ENCODE measurements around the gene ENKD1.

Gene ENKD1

GRCh38 chr16:67650023-67650422 lies 16.5 kb downstream of the ENKD1 start:
- DNase-seq (ENCODE audit: low read depth): no peak

DNA sequence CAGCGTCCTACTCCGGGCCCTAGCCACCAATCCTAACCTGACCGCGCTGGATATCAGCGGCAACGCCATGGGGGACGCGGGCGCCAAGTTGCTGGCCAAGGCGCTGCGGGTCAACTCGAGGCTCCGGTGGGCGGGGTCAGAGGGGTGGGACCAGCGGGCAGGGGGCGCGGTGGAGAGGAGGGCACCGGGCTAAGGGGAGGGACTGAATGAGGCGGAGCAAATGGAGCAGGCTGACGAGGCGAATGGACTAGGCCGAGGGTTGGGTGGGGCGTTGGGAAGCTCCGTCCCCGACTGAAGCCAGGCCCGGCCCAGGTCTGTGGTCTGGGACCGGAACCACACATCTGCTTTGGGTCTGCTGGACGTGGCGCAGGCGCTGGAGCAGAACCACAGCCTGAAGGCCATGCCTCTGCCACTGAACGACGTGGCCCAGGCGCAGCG lies 17.0 kb downstream of the ENKD1 start:
- DNase-seq (ENCODE audit: low read depth): no peak

DNA sequence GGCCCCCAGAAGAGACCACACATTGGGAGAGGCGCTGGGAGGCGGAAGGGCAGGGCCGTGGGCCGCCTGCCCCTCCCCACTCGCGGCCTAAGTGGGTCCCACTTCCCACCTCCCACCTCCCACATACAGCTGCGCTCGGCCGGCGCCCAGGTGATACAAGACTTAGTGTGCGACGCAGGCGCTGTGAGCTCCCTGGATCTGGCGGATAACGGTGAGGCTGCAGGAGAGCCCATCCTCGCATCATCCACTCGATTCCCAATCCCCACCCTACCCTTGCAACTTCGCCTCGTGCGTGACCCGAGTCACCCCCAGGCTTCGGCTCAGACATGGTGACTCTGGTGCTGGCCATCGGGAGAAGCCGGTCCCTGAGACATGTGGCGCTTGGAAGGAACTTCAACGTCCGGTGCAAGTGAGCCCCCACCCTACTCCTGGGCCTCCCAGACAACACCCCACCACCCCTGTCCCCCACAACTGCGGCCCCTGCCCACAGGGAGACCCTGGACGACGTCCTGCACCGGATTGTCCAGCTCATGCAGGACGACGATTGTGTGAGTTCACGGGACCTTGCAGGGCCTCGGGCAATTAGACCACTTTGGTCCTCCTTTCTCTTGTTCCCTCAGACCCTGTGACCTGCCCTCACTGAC lies 17.7 kb downstream of the ENKD1 start:
- no peak for DNase-seq (ENCODE audit: low read depth)

GRCh38 chr16:67648088-67648763 lies 18.3 kb downstream of the ENKD1 start:
- DNase-seq (ENCODE audit: low read depth): no peak

GRCh38 chr16:67647681-67648080 lies 18.9 kb downstream of the ENKD1 start:
- no peak for DNase-seq (ENCODE audit: low read depth)

GRCh38 chr16:67647111-67647651 lies 19.4 kb downstream of the ENKD1 start:
- DNase-seq (ENCODE audit: low read depth): no peak

DNA sequence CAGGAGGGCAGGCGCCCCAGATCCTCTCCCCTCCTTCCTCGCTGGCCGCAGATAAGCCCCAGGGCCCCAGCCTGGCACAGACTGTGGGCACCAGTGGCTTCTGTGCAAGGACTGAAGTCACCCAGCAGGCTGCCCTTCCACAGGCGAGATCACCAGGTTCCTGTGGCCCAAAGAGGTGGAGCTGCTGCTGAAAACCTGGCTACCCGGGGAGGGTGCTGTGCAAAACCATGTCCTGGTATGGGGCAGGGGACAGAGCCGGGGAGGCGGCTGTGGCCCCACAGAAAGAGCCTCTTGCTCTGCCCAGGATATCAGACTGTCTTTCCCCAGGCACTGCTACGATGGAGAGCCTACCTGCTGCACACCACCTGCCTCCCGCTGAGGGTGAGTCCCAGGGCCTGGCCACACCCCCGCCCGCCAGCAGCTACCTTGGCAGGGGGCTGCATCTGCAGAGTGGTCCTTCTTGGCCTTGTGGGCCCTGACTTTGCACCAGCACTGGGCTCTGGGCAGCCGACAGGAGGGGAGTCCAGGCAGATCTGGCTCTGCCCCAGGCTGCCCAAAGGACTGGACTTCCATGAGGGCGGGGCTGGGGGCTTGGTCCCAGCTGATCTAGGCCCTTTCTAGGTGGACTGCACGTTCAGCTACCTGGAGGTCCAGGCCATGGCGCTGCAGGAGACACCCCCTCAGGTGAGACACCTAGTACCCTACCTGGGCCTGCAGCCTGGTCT lies 21.0 kb downstream of the ENKD1 start:
- DNase-seq (ENCODE audit: low read depth): no peak

DNA sequence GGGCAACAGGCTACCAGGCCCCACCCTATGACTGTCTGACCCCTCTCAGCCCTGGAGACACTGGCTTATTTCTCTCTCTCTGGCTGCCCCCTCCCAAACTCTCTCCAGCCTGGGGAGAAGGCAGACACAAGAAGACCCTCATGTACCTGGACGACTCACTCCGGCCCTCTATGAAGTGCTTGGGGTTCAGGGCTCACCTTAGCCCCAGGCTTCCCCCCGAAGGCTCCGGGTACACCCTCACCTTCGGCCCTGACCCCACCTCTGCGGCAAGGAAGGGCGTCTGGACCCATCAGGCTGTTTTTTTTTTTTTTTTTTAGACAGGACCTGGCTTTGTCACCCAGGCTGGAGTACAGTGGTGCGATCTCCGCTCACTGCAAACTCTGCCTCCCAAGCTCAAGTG lies 22.5 kb downstream of the ENKD1 start:
- no peak for DNase-seq (ENCODE audit: low read depth)

DNA sequence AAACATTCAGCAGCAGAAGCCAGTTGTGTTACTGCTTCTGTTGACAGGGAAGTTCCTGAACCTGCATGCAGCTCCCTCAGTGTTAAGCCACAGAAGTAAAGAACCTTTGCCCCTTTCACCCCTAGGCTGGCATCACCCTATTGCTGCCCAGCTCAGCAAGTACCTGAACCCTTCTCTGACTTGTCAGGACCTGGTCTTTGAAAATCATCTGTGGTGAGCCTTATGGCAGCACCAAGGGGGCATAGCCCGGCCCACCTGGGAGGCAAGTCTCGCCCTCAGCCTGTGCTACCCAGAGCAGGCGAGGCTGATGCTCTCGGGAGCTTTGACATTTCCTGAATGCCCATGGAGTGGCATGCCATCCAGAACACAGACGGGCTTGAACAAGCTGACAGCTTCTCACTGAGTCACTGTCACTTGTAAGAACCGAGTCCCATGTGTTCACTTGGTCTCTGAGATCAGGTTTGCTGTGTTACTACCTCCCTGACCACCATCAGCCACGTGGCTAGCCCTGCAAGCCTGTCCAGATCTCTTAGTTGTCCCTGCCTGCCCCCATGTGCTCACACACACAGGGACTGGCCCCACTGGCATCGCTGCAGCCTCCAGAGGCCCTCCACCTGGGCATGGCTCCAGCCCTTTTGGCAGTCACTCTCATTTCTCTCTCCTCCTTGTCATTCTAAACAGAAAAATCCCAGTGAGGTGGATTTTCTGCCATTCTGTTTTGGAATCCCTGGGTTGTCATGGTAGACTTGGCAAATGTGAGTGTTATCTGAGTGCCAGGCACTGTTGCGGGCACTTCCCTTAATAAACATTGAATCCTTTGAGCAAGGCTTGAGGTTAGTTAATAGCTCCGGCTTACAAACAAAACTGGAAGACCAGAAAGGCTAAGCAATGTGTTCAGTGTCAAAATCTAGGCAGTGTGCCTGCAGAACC lies 24.5 kb downstream of the ENKD1 start:
- no peak for DNase-seq (ENCODE audit: low read depth)

DNA sequence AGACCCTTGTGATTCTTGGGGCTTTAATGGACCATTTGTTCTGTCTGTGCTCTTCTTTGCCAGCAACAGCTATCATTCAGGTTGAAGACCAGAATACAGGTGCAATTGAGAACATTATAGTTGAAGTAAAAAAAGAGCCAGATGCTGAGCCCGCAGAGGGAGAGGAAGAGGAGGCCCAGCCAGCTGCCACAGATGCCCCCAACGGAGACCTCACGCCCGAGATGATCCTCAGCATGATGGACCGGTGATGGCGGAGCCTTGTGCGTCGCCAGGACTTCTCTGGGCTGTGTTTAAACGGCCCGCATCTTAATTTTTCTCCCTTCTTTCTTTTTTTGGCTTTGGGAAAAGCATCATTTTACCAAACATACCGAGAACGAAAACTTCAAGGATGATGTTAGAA lies 28.9 kb downstream of the ENKD1 start:
- DNase-seq (ENCODE audit: low read depth): no peak

- no peak for DNase-seq (ENCODE audit: low read depth)
Observed at GRCh38 chr16:67636713-67637112, 29.8 kb downstream of the ENKD1 start.

GRCh38 chr16:67632415-67633172 lies 34.0 kb downstream of the ENKD1 start:
- no peak for DNase-seq (ENCODE audit: low read depth)

GRCh38 chr16:67628216-67628615 lies 38.3 kb downstream of the ENKD1 start:
- no peak for DNase-seq (ENCODE audit: low read depth)

- no peak for DNase-seq (ENCODE audit: low read depth)
Observed at GRCh38 chr16:67613808-67614207, 52.7 kb downstream of the ENKD1 start.

Data from activated T-helper 9 cell treated with anti-CD3 and anti-CD28 coated beads, Interleukin-2, amount 50 U/mL, for 16 hours (primary cell).